ENCODE results near the gene TRIM9.
"Not testable (repeated sequence)": the region's sequence is repeated elsewhere in the genome, so short reads cannot be mapped to it uniquely, and the experiment has no call there.

Gene TRIM9

DNA sequence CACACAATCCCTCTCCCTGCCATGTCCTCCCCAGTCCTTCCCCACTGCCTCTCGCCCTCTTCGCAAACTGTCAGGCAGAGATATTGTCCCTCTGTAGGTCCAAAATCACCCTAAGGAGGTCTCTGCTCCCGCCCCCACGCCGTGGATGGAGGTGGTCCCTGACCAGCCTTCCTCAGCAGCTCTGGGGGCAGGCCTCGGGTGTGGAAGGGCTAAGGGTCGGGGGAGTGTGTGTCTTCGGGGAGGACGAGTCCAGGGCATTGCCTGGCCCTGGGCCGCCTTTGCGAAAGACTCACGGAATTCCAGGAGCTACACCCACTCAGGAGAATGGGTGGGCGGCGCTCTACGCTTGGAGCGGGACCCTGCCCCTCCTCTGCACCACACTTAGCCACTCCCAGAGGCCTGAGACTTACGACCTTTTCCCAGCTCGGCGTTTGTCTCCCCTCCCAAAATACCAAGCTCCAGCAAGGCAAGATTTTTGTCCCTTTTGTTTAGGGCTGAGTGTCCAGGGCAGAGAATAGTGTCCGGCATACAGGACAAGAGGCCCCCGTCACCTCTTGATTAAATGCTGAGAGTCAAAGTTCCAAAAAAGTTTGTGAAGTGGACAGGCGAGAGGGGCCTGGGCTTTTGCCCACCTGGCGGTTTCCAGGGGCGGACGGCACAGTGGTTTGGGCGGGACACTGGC is 151.5 kb downstream of the TRIM9 start:
- 2% methylated on average over 26 of the region's 26 CpGs for WGBS
- no peaks in the 10 kb centered on the region for H3K9me3 ChIP-seq (ENCODE audit: insufficient read depth, low read depth, low read length)
- peak overlapping the region; percentile 66 for H3K4me3 ChIP-seq (ENCODE audit: low read length)
- no peak overlapping the region for H3K27ac ChIP-seq (ENCODE audit: low read depth, low read length)
- peaks cover 3% of the 10 kb centered on the region; the same call in 1 of the 2 replicates for H3K27me3 ChIP-seq (ENCODE audit: insufficient read depth, low read length)
- peaks cover 10% of the 10 kb centered on the region; the same call in 1 of the 2 replicates for H3K4me1 ChIP-seq (ENCODE audit: insufficient read depth, low read length)
- H3K9ac ChIP-seq (ENCODE audit: low read depth, low read length) = peak overlapping the region; percentile 68
- H3K36me3 ChIP-seq (ENCODE audit: insufficient read depth, low read length) = peaks cover 14% of the 10 kb centered on the region

- not testable (repeated sequence) for H3K27ac ChIP-seq (ENCODE audit: low read depth, low read length); H3K4me1 ChIP-seq (ENCODE audit: insufficient read depth, low read length); H3K9me3 ChIP-seq (ENCODE audit: insufficient read depth, low read depth, low read length); H3K27me3 ChIP-seq (ENCODE audit: insufficient read depth, low read length); H3K9ac ChIP-seq (ENCODE audit: low read depth, low read length); H3K4me3 ChIP-seq (ENCODE audit: low read length)
- H3K36me3 ChIP-seq (ENCODE audit: insufficient read depth, low read length) = peaks cover 18% of the 10 kb centered on the region
- WGBS = 94% methylated on average over 8 of the region's 8 CpGs
These were observed 153.3 kb downstream of the TRIM9 start for GRCh38 chr14:50941638-50942037.

DNA sequence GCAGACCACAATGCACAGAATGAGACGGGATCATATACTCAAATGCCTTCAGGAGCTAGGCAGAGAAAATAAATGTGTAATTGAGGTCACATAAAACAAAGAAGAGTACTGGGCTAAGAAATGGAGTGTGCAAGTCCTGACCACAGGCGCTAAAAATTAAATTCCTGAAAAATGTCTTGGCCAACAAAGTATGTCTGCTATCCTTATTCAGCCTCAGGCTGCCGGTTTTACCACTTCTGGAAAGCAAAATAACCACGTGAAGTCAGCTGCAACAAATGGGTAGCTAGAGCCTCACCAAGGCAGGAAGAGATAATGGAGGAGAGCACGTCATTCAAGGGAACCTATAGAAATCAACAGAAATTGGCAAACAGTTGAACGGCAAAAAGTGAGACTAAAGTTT is 153.8 kb downstream of the TRIM9 start:
- Histone ChIP-seq H3K27me3 (ENCODE audit: insufficient read depth, low read length) (peaks cover 3% of the 10 kb centered on the region; the same call in 1 of the 2 replicates), H3K9me3 (ENCODE audit: insufficient read depth, low read depth, low read length) (no peaks in the 10 kb centered on the region), H3K4me3 (ENCODE audit: low read length) (no peak overlapping the region), H3K9ac (ENCODE audit: low read depth, low read length) (no peak overlapping the region), H3K36me3 (ENCODE audit: insufficient read depth, low read length) (peaks cover 18% of the 10 kb centered on the region), H3K27ac (ENCODE audit: low read depth, low read length) (no peak overlapping the region), H3K4me1 (ENCODE audit: insufficient read depth, low read length) (0 out of 2 replicates have a peak, but pooled peaks cover 3% of the 10 kb centered on the region)
- WGBS = 85% methylated on average over 6 of the region's 6 CpGs

DNA sequence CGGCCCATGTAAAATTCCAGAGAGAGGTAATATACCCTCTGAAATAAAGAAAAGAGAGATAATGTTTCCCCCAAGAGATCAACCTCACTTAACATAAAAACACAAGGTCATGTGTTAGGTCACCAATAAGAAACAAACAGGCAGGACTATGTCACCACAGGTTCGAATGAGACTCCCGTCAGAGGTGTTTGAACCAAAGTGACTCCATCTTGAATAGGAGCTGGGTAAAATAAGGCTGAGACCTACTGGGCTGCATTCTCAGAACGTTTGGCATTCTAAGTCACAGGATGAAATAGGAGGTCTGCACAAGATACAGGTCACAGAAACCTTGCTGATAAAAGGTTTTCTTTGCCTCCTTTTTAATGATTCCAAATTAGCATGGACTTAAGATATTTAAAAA is 157.1 kb downstream of the TRIM9 start:
- Histone ChIP-seq H3K4me3 (ENCODE audit: low read length) (no peak overlapping the region), H3K9me3 (ENCODE audit: insufficient read depth, low read depth, low read length) (no peaks in the 10 kb centered on the region), H3K27ac (ENCODE audit: low read depth, low read length) (no peak overlapping the region), H3K36me3 (ENCODE audit: insufficient read depth, low read length) (peaks cover 48% of the 10 kb centered on the region), H3K9ac (ENCODE audit: low read depth, low read length) (no peak overlapping the region), H3K27me3 (ENCODE audit: insufficient read depth, low read length) (no peaks in the 10 kb centered on the region), H3K4me1 (ENCODE audit: insufficient read depth, low read length) (peaks cover 5% of the 10 kb centered on the region; the same call in 1 of the 2 replicates)
- 85% methylated on average over 4 of the region's 4 CpGs for WGBS

DNA sequence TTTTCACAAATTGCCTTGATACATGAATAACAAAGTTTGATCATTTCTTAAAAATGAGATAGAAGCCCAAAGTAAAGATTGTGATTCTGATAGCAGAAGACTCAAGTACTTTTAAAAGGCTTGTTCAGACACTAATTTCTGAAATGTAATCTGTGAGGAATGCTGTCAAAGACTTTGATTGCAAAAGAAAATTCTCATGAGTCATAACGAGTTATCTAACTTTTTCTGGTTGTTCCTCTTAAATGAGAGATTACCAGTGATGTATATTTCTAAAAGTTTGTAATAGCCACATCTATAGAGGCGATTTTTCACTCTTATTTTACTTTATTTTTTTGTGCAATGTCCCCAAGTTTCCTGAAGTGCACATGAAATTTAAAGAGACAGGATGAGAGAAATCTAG is 157.6 kb downstream of the TRIM9 start:
- H3K4me3 ChIP-seq (ENCODE audit: low read length) = no peak overlapping the region
- no peaks in the 10 kb centered on the region for H3K9me3 ChIP-seq (ENCODE audit: insufficient read depth, low read depth, low read length)
- H3K4me1 ChIP-seq (ENCODE audit: insufficient read depth, low read length) = peaks cover 8% of the 10 kb centered on the region; the same call in 1 of the 2 replicates
- peaks cover 53% of the 10 kb centered on the region for H3K36me3 ChIP-seq (ENCODE audit: insufficient read depth, low read length)
- WGBS = 86% methylated on average over 2 of the region's 2 CpGs
- no peak overlapping the region for H3K27ac ChIP-seq (ENCODE audit: low read depth, low read length)
- no peak overlapping the region for H3K9ac ChIP-seq (ENCODE audit: low read depth, low read length)
- no peaks in the 10 kb centered on the region for H3K27me3 ChIP-seq (ENCODE audit: insufficient read depth, low read length)

GRCh38 chr14:50936882-50937281 is 158.0 kb downstream of the TRIM9 start:
- 100% methylated on average over 2 of the region's 2 CpGs for WGBS
- Histone ChIP-seq H3K4me3 (ENCODE audit: low read length) (no peak overlapping the region), H3K9ac (ENCODE audit: low read depth, low read length) (no peak overlapping the region), H3K36me3 (ENCODE audit: insufficient read depth, low read length) (peaks cover 57% of the 10 kb centered on the region), H3K27me3 (ENCODE audit: insufficient read depth, low read length) (no peaks in the 10 kb centered on the region), H3K4me1 (ENCODE audit: insufficient read depth, low read length) (peaks cover 8% of the 10 kb centered on the region; the same call in 1 of the 2 replicates), H3K27ac (ENCODE audit: low read depth, low read length) (no peak overlapping the region), H3K9me3 (ENCODE audit: insufficient read depth, low read depth, low read length) (no peaks in the 10 kb centered on the region)

GRCh38 chr14:50936016-50936340 is 158.9 kb downstream of the TRIM9 start:
- Histone ChIP-seq H3K4me1 (ENCODE audit: insufficient read depth, low read length) (peaks cover 8% of the 10 kb centered on the region; the same call in 1 of the 2 replicates), H3K9me3 (ENCODE audit: insufficient read depth, low read depth, low read length) (no peaks in the 10 kb centered on the region), H3K36me3 (ENCODE audit: insufficient read depth, low read length) (peaks cover 62% of the 10 kb centered on the region), H3K27ac (ENCODE audit: low read depth, low read length) (no peak overlapping the region), H3K27me3 (ENCODE audit: insufficient read depth, low read length) (no peaks in the 10 kb centered on the region), H3K9ac (ENCODE audit: low read depth, low read length) (no peak overlapping the region), H3K4me3 (ENCODE audit: low read length) (no peak overlapping the region)
- 70% methylated on average over 2 of the region's 2 CpGs for WGBS

- no peak overlapping the region for H3K27ac ChIP-seq (ENCODE audit: low read depth, low read length)
- H3K4me3 ChIP-seq (ENCODE audit: low read length) = no peak overlapping the region
- H3K36me3 ChIP-seq (ENCODE audit: insufficient read depth, low read length) = peaks cover 62% of the 10 kb centered on the region
- peaks cover 8% of the 10 kb centered on the region; the same call in 1 of the 2 replicates for H3K4me1 ChIP-seq (ENCODE audit: insufficient read depth, low read length)
- H3K27me3 ChIP-seq (ENCODE audit: insufficient read depth, low read length) = no peaks in the 10 kb centered on the region
- 70% methylated on average over 4 of the region's 5 CpGs for WGBS
- no peak overlapping the region for H3K9ac ChIP-seq (ENCODE audit: low read depth, low read length)
- H3K9me3 ChIP-seq (ENCODE audit: insufficient read depth, low read depth, low read length) = no peaks in the 10 kb centered on the region
These were observed 159.5 kb downstream of the TRIM9 start for GRCh38 chr14:50935126-50936015.

- Histone ChIP-seq H3K4me1 (ENCODE audit: insufficient read depth, low read length) (peaks cover 8% of the 10 kb centered on the region; the same call in 1 of the 2 replicates), H3K27me3 (ENCODE audit: insufficient read depth, low read length) (no peaks in the 10 kb centered on the region), H3K4me3 (ENCODE audit: low read length) (no peak overlapping the region), H3K36me3 (ENCODE audit: insufficient read depth, low read length) (peaks cover 83% of the 10 kb centered on the region), H3K9ac (ENCODE audit: low read depth, low read length) (no peak overlapping the region), H3K27ac (ENCODE audit: low read depth, low read length) (no peak overlapping the region), H3K9me3 (ENCODE audit: insufficient read depth, low read depth, low read length) (no peaks in the 10 kb centered on the region)
- 92% methylated on average over 4 of the region's 4 CpGs for WGBS
These were observed 162.1 kb downstream of the TRIM9 start for GRCh38 chr14:50932592-50933495.

DNA sequence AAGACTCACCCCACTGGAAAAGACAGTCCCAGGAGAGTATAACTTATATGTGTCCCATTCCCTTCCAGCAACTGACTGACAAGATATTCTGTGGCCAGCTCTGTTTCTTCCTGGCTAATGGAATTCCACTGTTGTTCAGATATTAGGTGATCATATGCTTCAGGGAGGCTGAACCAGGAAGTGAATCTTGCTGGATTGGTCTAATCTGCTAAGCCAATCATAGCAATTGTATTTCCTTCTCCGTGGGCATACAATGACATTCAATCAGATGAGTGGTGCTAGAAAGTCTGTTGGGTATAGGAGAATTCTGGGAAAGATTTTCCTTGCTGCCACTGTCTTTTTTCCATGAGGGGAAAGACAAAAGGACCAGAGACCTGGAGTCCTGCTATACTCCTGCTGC is 162.7 kb downstream of the TRIM9 start:
- H3K4me1 ChIP-seq (ENCODE audit: insufficient read depth, low read length) = peaks cover 8% of the 10 kb centered on the region; the same call in 1 of the 2 replicates
- H3K27ac ChIP-seq (ENCODE audit: low read depth, low read length) = no peak overlapping the region
- H3K27me3 ChIP-seq (ENCODE audit: insufficient read depth, low read length) = no peaks in the 10 kb centered on the region
- 92% methylated on average over 1 of the region's 1 CpG for WGBS
- no peak overlapping the region for H3K9ac ChIP-seq (ENCODE audit: low read depth, low read length)
- no peaks in the 10 kb centered on the region for H3K9me3 ChIP-seq (ENCODE audit: insufficient read depth, low read depth, low read length)
- H3K36me3 ChIP-seq (ENCODE audit: insufficient read depth, low read length) = peaks cover 88% of the 10 kb centered on the region
- H3K4me3 ChIP-seq (ENCODE audit: low read length) = no peak overlapping the region
